ENCODE measurements around the gene C1orf35. TPM values are rescaled to one million over a fixed set of nuclear protein-coding genes. Genes with fewer than 3 reads are reported as not detected.

The C1orf35 gene
- total RNA-seq, 1 donor from 2014 or later: 11.8 TPM

- Histone ChIP-seq H3K4me3 (peak within 1 kb of the TSS; percentile 84), H4K20me1 (ENCODE audit: low read depth) (peaks cover 14% of the 10 kb centered on the region), H3K4me2 (peak within 1 kb of the TSS; percentile 97), H3K36me3 (no peaks in the 10 kb centered on the region), H3F3A (ENCODE audit: low read depth) (peaks cover 7% of the 10 kb centered on the region), H3K27ac (peak within 1 kb of the TSS; percentile 97), H3K4me1 (peaks cover 6% of the 10 kb centered on the region), H2AFZ (replicated peaks) (peak within 1 kb of the TSS; percentile 85), H3K79me2 (ENCODE audit: low read depth) (peaks cover 44% of the 10 kb centered on the region), H3K9ac (peak within 1 kb of the TSS; percentile 99), H3K9me3 (ENCODE audit: low read depth) (no peaks in the 10 kb centered on the region), H3K27me3 (peaks cover 40% of the 10 kb centered on the region)
- Mint-ChIP-seq H3K9me3 (no peaks in the 10 kb centered on the region), H3K27me3 (ENCODE audit: insufficient read depth, low read depth) (peaks cover 19% of the 10 kb centered on the region), H3K27ac (peak within 1 kb of the TSS; percentile 93), H3K4me1 (peaks cover 19% of the 10 kb centered on the region), H3K4me3 (peak within 1 kb of the TSS; percentile 98), H3K36me3 (no peaks in the 10 kb centered on the region)
- TF ChIP-seq EZH2 (IDR thresholded peaks at IDR 0.05) (no peak), CTCF (IDR thresholded peaks at IDR 0.05) (peak; percentile 32)
- DNase-seq (ENCODE audit: low spot score): peak; percentile 100
Measured at GRCh38 chr1:228139931-228140723, 37.0 kb upstream of the C1orf35 start, which contains the start of gene GUK1. Gene GUK1 (plus strand): TSS chr1:228140279. CDS start chr1:228140303, 24 bp downstream.

GRCh38 chr1:228139406-228139930, 36.3 kb upstream of the C1orf35 start:
- Histone ChIP-seq H3K9ac (no peak overlapping the region), H3K4me3 (peak overlapping the region; percentile 84), H3K4me1 (peaks cover 6% of the 10 kb centered on the region), H3K9me3 (ENCODE audit: low read depth) (no peaks in the 10 kb centered on the region), H3K4me2 (peak overlapping the region; percentile 88), H3K79me2 (ENCODE audit: low read depth) (peaks cover 39% of the 10 kb centered on the region), H4K20me1 (ENCODE audit: low read depth) (peaks cover 11% of the 10 kb centered on the region), H3K36me3 (no peaks in the 10 kb centered on the region), H3F3A (ENCODE audit: low read depth) (peaks cover 7% of the 10 kb centered on the region), H3K27ac (no peak overlapping the region), H2AFZ (replicated peaks) (peak overlapping the region; percentile 85), H3K27me3 (peaks cover 46% of the 10 kb centered on the region)
- Mint-ChIP-seq H3K27me3 (ENCODE audit: insufficient read depth, low read depth) (peaks cover 24% of the 10 kb centered on the region), H3K4me1 (peaks cover 19% of the 10 kb centered on the region), H3K36me3 (no peaks in the 10 kb centered on the region), H3K9me3 (no peaks in the 10 kb centered on the region), H3K4me3 (peak overlapping the region; percentile 98), H3K27ac (peak overlapping the region; percentile 93)
- DNase-seq (ENCODE audit: low spot score): no peak
- no peak for TF ChIP-seq EZH2 (IDR thresholded peaks at IDR 0.05)
- no peak for TF ChIP-seq CTCF (IDR thresholded peaks at IDR 0.05)
- no peak for TF ChIP-seq EZH2phosphoT487 (IDR thresholded peaks at IDR 0.05)

- Mint-ChIP-seq H3K4me1 (peaks cover 10% of the 10 kb centered on the region), H3K9me3 (no peaks in the 10 kb centered on the region), H3K4me3 (no peak overlapping the region), H3K27me3 (ENCODE audit: insufficient read depth, low read depth) (peaks cover 32% of the 10 kb centered on the region), H3K36me3 (no peaks in the 10 kb centered on the region), H3K27ac (no peak overlapping the region)
- peaks cover 11% of the 10 kb centered on the region for H4K20me1 ChIP-seq (ENCODE audit: low read depth)
- TF ChIP-seq EZH2phosphoT487 (IDR thresholded peaks at IDR 0.05) (no peak), EZH2 (IDR thresholded peaks at IDR 0.05) (no peak), CTCF (IDR thresholded peaks at IDR 0.05) (no peak)
- H3F3A ChIP-seq (ENCODE audit: low read depth): peaks cover 7% of the 10 kb centered on the region
- DNase-seq (ENCODE audit: low spot score): no peak
- H3K79me2 ChIP-seq (ENCODE audit: low read depth): peaks cover 16% of the 10 kb centered on the region
- no peak overlapping the region for H3K4me2 ChIP-seq
- H3K4me1 ChIP-seq: peaks cover 6% of the 10 kb centered on the region
- H3K9me3 ChIP-seq (ENCODE audit: low read depth): no peaks in the 10 kb centered on the region
- H3K9ac ChIP-seq: no peak overlapping the region
- peaks cover 72% of the 10 kb centered on the region for H3K27me3 ChIP-seq
- no peak overlapping the region for H3K27ac ChIP-seq
- H2AFZ ChIP-seq (replicated peaks): no peak overlapping the region
- H3K36me3 ChIP-seq: no peaks in the 10 kb centered on the region
- no peak overlapping the region for H3K4me3 ChIP-seq
Measured at GRCh38 chr1:228136901-228137300, 33.8 kb upstream of the C1orf35 start.

Measured in neural progenitor cell (in vitro differentiated cells).